ENCODE results near the gene CCDC91. TPM values are rescaled to one million over a fixed set of nuclear protein-coding genes. Genes with fewer than 3 reads are reported as not detected.

CCDC91 gene
- total and polyA plus RNA-seq, 2 of the 4 experiments (the other 2 are of a cell fraction) = 8.6 to 14.7 TPM

- no peak for ATAC-seq (ENCODE audit: low read depth)
- Histone ChIP-seq H4K8ac (ENCODE audit: low read depth in 2 of 2, low read length in 2 of 2) (no peak overlapping the region), H3K23ac (ENCODE audit: low read depth, low read length) (no peak overlapping the region), H4K5ac (ENCODE audit: low read depth, low read length) (no peak overlapping the region), H3K9ac (ENCODE audit: low read depth, low read length) (no peak overlapping the region), H3K4me1 (ENCODE audit: control insufficient read depth, insufficient read depth, low read length) (no peaks in the 10 kb centered on the region), H2BK15ac (ENCODE audit: low read depth, low read length) (no peak overlapping the region), H2AK9ac (replicated peaks; ENCODE audit: low read depth, low read length, poor library complexity) (no peak overlapping the region), H2BK5ac (ENCODE audit: low read depth, low read length, poor library complexity, severe bottlenecking) (no peak overlapping the region), H2AFZ (replicated peaks; ENCODE audit: low read length, poor library complexity) (no peak overlapping the region), H3K79me1 (ENCODE audit: low read depth in 1 of 2, low read length in 2 of 2) (peaks cover 0 to 6% of the 10 kb centered on the region in 2 experiments; a peak in 2 of 4 replicates), H2AK5ac (ENCODE audit: low read depth, low read length) (no peak overlapping the region), H3K9me3 (ENCODE audit: control insufficient read depth, insufficient read depth, low read length) (0 out of 2 replicates have a peak, but pooled peaks cover 1% of the 10 kb centered on the region), H3K4me3 (ENCODE audit: insufficient read depth, low read depth, low read length) (no peak overlapping the region), H3K56ac (ENCODE audit: extremely low read depth, insufficient read depth, low read length) (no peak overlapping the region), H3K14ac (replicated peaks; ENCODE audit: low read depth, low read length) (no peak overlapping the region), H3K36me3 (ENCODE audit: control insufficient read depth, insufficient read depth, low read length) (peaks cover 1% of the 10 kb centered on the region; the same call in 1 of the 2 replicates), H3K27ac (ENCODE audit: insufficient read depth, low read length) (no peak overlapping the region), H3K18ac (ENCODE audit: low read depth, low read length) (no peak overlapping the region), H4K20me1 (ENCODE audit: insufficient read depth, low read length) (no peaks in the 10 kb centered on the region), H3K4me2 (ENCODE audit: low read depth, low read length) (no peak overlapping the region), H4K91ac (ENCODE audit: insufficient read depth, low read depth, low read length) (no peak overlapping the region), H3K27me3 (ENCODE audit: control insufficient read depth, insufficient read depth, low read length) (no peaks in the 10 kb centered on the region), H2BK120ac (ENCODE audit: low read depth, low read length) (no peak overlapping the region), H2BK20ac (ENCODE audit: low read depth, low read length) (no peak overlapping the region), H3K9me1 (ENCODE audit: insufficient read depth, low read length) (no peaks in the 10 kb centered on the region), H3K4ac (ENCODE audit: low read depth, low read length) (no peak overlapping the region)
- in situ Hi-C loops (cut with MboI; ENCODE audit: low sequenced_read_pairs) = no loop called here
- no CpG with 5 or more reads among the region's 2 CpGs for WGBS, 2 experiments (ENCODE audit: extremely low coverage in 2 of 2, insufficient read length in 1 of 2)
- intact Hi-C loops (cut with micrococcal nuclease) = no loop called here
- ChIA-PET POLR2A (ENCODE audit: unreplicated experiment) (no interaction called here), CTCF (no interaction called here)
- DNase-seq = no peak
- TF ChIP-seq USF2 (IDR thresholded peaks at IDR 0.05; ENCODE audit: low read depth, low read length) (no peak), MAZ (IDR thresholded peaks at IDR 0.05; ENCODE audit: borderline replicate concordance, low read depth, low read length) (no peak), RAD21 (IDR thresholded peaks at IDR 0.05; ENCODE audit: low read length) (no peak), NFE2L2 (IDR thresholded peaks at IDR 0.05; ENCODE audit: low read depth, low read length) (no peak), CEBPB (IDR thresholded peaks at IDR 0.05; ENCODE audit: low read depth, low read length) (no peak), SMC3 (IDR thresholded peaks at IDR 0.05; ENCODE audit: low read depth, low read length) (no peak), RFX5 (IDR thresholded peaks at IDR 0.05; ENCODE audit: low read depth, low read length) (no peak), MAFK (IDR thresholded peaks at IDR 0.05; ENCODE audit: low read depth, low read length) (no peak), RCOR1 (IDR thresholded peaks at IDR 0.05; ENCODE audit: insufficient replicate concordance, low read length) (no peak)
- dilution Hi-C loops (cut with HindIII; ENCODE audit: low sequenced_read_pairs, unreplicated experiment) = no loop called here
- no TSS peak for BruUV-seq (replicated peaks)
Measured at GRCh38 chr12:28216016-28216415, 25.8 kb downstream of the CCDC91 start.

All from IMR-90 (cell line).